HEK293 (cell line): ENCODE results near the gene KRT17.

Experiments
- ELK4 ChIP-seq: IDR thresholded peaks from 2 replicates; pipeline ENCODE4 v1.6.1; 2011; ENCODE audit warnings: mild to moderate bottlenecking, low read depth, low read length, borderline replicate concordance
- GFI1B ChIP-seq: fragments of 450-650 bp; formaldehyde crosslinking; IDR thresholded peaks from 2 replicates; pipeline ENCODE4 v1.5.1; 2016; ENCODE audit warnings: missing biosample characterization, missing genetic modification characterization
- HOXD13 ChIP-seq: sonication (generic); formaldehyde crosslinking; IDR thresholded peaks from 2 replicates; pipeline ENCODE4 v1.8.0; 2022; ENCODE audit warnings: missing genetic modification reagents, borderline replicate concordance
- KLF1 ChIP-seq: fragments of 450-650 bp; formaldehyde crosslinking; IDR thresholded peaks from 2 replicates; pipeline ENCODE4 v1.5.1; 2016; ENCODE audit warnings: missing biosample characterization, missing genetic modification characterization
- KLF8 ChIP-seq: fragments of 450-650 bp; formaldehyde crosslinking; IDR thresholded peaks from 2 replicates; pipeline ENCODE4 v1.5.1; 2016; ENCODE audit warnings: missing biosample characterization, missing genetic modification characterization
- PATZ1 ChIP-seq: fragments of 450-650 bp; formaldehyde crosslinking; IDR thresholded peaks from 2 replicates; pipeline ENCODE4 v1.5.1; 2016; ENCODE audit warnings: missing biosample characterization, missing genetic modification characterization
- TCF7L2 ChIP-seq: IDR thresholded peaks from 2 replicates; pipeline ENCODE4 v1.6.1; 2011; ENCODE audit warnings: low read depth, mild to moderate bottlenecking, inconsistent platforms, low read length, moderate library complexity, borderline replicate concordance
- TRIM28 ChIP-seq: IDR thresholded peaks from 2 replicates; pipeline ENCODE4 v1.6.1; 2011; ENCODE audit warnings: low read length, control low read depth, borderline replicate concordance
- YY1 ChIP-seq: fragments of 450-650 bp; formaldehyde crosslinking; IDR thresholded peaks from 2 replicates; pipeline ENCODE4 v1.5.1; 2018; ENCODE audit warnings: missing biosample characterization, missing genetic modification characterization
- ZBTB17 ChIP-seq: fragments of 450-650 bp; formaldehyde crosslinking; IDR thresholded peaks from 2 replicates; pipeline ENCODE4 v1.5.1; 2016; ENCODE audit warnings: missing biosample characterization, missing genetic modification characterization
- ZEB2 ChIP-seq: fragments of 450-650 bp; formaldehyde crosslinking; IDR thresholded peaks from 2 replicates; pipeline ENCODE4 v1.5.1; 2016; ENCODE audit warnings: missing biosample characterization, missing genetic modification characterization
- ZNF202 ChIP-seq: fragments of 450-650 bp; formaldehyde crosslinking; IDR thresholded peaks from 2 replicates; pipeline ENCODE4 v1.5.1; 2016; ENCODE audit warnings: missing biosample characterization, missing genetic modification characterization, borderline replicate concordance
- ZNF239 ChIP-seq: fragments of 450-650 bp; formaldehyde crosslinking; IDR thresholded peaks from 2 replicates; pipeline ENCODE4 v1.5.1; 2016; ENCODE audit warnings: missing biosample characterization, missing genetic modification characterization
- ZNF266 ChIP-seq: fragments of 450-650 bp; formaldehyde crosslinking; IDR thresholded peaks from 2 replicates; pipeline ENCODE4 v1.5.1; 2016; ENCODE audit warnings: missing biosample characterization, missing genetic modification characterization, low read depth
- ZNF274 ChIP-seq, 2 experiments: fragments of 200-500 bp in 1 of 2; fragments of 450-650 bp in 1 of 2; sonication (Bioruptor generic) in 1 of 2; formaldehyde crosslinking in 1 of 2; IDR thresholded peaks; 2 replicates each; pipeline versions ENCODE4 v1.5.1 to v1.6.1; 2014 to 2016; ENCODE audit warnings: borderline replicate concordance in 1 of 2, inconsistent platforms in 1 of 2, low read length in 1 of 2, missing biosample characterization in 1 of 2, missing genetic modification characterization in 1 of 2
- ZNF311 ChIP-seq: fragments of 450-650 bp; formaldehyde crosslinking; IDR thresholded peaks from 2 replicates; pipeline ENCODE4 v1.5.1; 2017; ENCODE audit warnings: missing biosample characterization, missing genetic modification characterization, borderline replicate concordance
- ZNF335 ChIP-seq: fragments of 450-650 bp; formaldehyde crosslinking; conservative IDR thresholded peaks from 2 replicates; pipeline ENCODE4 v1.5.1; 2016; ENCODE audit warnings: missing biosample characterization, missing genetic modification characterization
- ZNF398 ChIP-seq: fragments of 450-650 bp; formaldehyde crosslinking; IDR thresholded peaks from 2 replicates; pipeline ENCODE4 v1.5.1; 2017; ENCODE audit warnings: missing biosample characterization, missing genetic modification characterization
- ZNF423 ChIP-seq: fragments of 450-650 bp; formaldehyde crosslinking; IDR thresholded peaks from 2 replicates; pipeline ENCODE4 v1.5.1; 2016; ENCODE audit warnings: missing biosample characterization, missing genetic modification characterization
- ZNF596 ChIP-seq: fragments of 450-650 bp; IDR thresholded peaks from 2 replicates; pipeline ENCODE4 v1.5.0; 2018; ENCODE audit warnings: missing biosample characterization, mild to moderate bottlenecking, missing genetic modification characterization, moderate library complexity
- ZSCAN30 ChIP-seq: fragments of 450-650 bp; IDR thresholded peaks from 2 replicates; pipeline ENCODE4 v1.5.1; 2018; ENCODE audit warnings: missing biosample characterization, mild to moderate bottlenecking, missing genetic modification characterization, moderate library complexity
- ZXDB ChIP-seq: fragments of 450-650 bp; formaldehyde crosslinking; IDR thresholded peaks from 2 replicates; pipeline ENCODE4 v1.5.1; 2016; ENCODE audit warnings: missing biosample characterization, missing genetic modification characterization
- TF ChIP-seq, protein P1 (sequence below): fragments of 450-650 bp; formaldehyde crosslinking; IDR thresholded peaks from 2 replicates; pipeline ENCODE4 v1.5.1; 2016; ENCODE audit warnings: missing biosample characterization, missing genetic modification characterization, borderline replicate concordance
- TF ChIP-seq, protein P2 (sequence below): fragments of 450-650 bp; formaldehyde crosslinking; IDR thresholded peaks from 2 replicates; pipeline ENCODE4 v1.5.1; 2017; ENCODE audit warnings: missing biosample characterization, missing genetic modification characterization
- TF ChIP-seq, protein P3 (sequence below): sonication (generic); formaldehyde crosslinking; IDR thresholded peaks from 2 replicates; pipeline ENCODE4 v1.8.1; 2022; ENCODE audit warnings: mild to moderate bottlenecking, moderate library complexity, missing genetic modification reagents
- TF ChIP-seq, protein P4 (sequence below): fragments of 450-650 bp; formaldehyde crosslinking; IDR thresholded peaks from 2 replicates; pipeline ENCODE4 v1.5.1; 2016; ENCODE audit warnings: missing biosample characterization, missing genetic modification characterization, borderline replicate concordance

KRT17 gene

GRCh38 chr17:41624208-41625101, at the start of gene KRT17 (continued):
- TF ChIP-seq ZNF311 (tag by site-specific recombination): no peak
- TF ChIP-seq ZNF266 (tag by site-specific recombination): no peak
- TF ChIP-seq ZNF423 (tag by site-specific recombination): peak; percentile 67; the same call in 1 of the 2 replicates
- TF ChIP-seq ZEB2 (tag by site-specific recombination): 0 out of 2 replicates have a peak, but pooled peaks have one; percentile 19
- no peak for TF ChIP-seq ZSCAN30
- TF ChIP-seq, protein P1, sequence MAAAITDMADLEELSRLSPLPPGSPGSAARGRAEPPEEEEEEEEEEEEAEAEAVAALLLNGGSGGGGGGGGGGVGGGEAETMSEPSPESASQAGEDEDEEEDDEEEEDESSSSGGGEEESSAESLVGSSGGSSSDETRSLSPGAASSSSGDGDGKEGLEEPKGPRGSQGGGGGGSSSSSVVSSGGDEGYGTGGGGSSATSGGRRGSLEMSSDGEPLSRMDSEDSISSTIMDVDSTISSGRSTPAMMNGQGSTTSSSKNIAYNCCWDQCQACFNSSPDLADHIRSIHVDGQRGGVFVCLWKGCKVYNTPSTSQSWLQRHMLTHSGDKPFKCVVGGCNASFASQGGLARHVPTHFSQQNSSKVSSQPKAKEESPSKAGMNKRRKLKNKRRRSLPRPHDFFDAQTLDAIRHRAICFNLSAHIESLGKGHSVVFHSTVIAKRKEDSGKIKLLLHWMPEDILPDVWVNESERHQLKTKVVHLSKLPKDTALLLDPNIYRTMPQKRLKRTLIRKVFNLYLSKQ (tag by site-specific recombination): no peak
- TF ChIP-seq YY1 (tag by site-specific recombination): no peak
- no peak for TF ChIP-seq HOXD13 (CRISPR knock-in tag)
- no peak for TF ChIP-seq ZNF335
- no peak for TF ChIP-seq ZBTB17 (tag by site-specific recombination)
- TF ChIP-seq ZNF398: no peak
- TF ChIP-seq TRIM28: no peak
- no peak for TF ChIP-seq ZNF274 (IDR thresholded peaks at IDR 0.05; ENCODE audit: low read length)
- no peak for TF ChIP-seq ZNF274 (tag by site-specific recombination; IDR thresholded peaks at IDR 0.05; ENCODE audit: borderline replicate concordance)
- TF ChIP-seq PATZ1 (tag by site-specific recombination): peak; percentile 61; the same call in 1 of the 2 replicates
- TF ChIP-seq GFI1B (tag by site-specific recombination): no peak
- TF ChIP-seq, protein P2, sequence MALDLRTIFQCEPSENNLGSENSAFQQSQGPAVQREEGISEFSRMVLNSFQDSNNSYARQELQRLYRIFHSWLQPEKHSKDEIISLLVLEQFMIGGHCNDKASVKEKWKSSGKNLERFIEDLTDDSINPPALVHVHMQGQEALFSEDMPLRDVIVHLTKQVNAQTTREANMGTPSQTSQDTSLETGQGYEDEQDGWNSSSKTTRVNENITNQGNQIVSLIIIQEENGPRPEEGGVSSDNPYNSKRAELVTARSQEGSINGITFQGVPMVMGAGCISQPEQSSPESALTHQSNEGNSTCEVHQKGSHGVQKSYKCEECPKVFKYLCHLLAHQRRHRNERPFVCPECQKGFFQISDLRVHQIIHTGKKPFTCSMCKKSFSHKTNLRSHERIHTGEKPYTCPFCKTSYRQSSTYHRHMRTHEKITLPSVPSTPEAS: no peak
- TF ChIP-seq ZNF202 (tag by site-specific recombination): no peak
- no peak for TF ChIP-seq ZNF596
- TF ChIP-seq KLF1 (tag by site-specific recombination): peak; percentile 49; the same call in 1 of the 2 replicates
- no peak for TF ChIP-seq ELK4
- TF ChIP-seq, protein P3, sequence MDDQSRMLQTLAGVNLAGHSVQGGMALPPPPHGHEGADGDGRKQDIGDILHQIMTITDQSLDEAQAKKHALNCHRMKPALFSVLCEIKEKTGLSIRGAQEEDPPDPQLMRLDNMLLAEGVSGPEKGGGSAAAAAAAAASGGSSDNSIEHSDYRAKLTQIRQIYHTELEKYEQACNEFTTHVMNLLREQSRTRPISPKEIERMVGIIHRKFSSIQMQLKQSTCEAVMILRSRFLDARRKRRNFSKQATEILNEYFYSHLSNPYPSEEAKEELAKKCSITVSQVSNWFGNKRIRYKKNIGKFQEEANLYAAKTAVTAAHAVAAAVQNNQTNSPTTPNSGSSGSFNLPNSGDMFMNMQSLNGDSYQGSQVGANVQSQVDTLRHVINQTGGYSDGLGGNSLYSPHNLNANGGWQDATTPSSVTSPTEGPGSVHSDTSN (CRISPR knock-in tag): no peak
- TF ChIP-seq TCF7L2: no peak
- no peak for TF ChIP-seq ZXDB
- no peak for TF ChIP-seq KLF8 (tag by site-specific recombination)
- TF ChIP-seq, protein P4, sequence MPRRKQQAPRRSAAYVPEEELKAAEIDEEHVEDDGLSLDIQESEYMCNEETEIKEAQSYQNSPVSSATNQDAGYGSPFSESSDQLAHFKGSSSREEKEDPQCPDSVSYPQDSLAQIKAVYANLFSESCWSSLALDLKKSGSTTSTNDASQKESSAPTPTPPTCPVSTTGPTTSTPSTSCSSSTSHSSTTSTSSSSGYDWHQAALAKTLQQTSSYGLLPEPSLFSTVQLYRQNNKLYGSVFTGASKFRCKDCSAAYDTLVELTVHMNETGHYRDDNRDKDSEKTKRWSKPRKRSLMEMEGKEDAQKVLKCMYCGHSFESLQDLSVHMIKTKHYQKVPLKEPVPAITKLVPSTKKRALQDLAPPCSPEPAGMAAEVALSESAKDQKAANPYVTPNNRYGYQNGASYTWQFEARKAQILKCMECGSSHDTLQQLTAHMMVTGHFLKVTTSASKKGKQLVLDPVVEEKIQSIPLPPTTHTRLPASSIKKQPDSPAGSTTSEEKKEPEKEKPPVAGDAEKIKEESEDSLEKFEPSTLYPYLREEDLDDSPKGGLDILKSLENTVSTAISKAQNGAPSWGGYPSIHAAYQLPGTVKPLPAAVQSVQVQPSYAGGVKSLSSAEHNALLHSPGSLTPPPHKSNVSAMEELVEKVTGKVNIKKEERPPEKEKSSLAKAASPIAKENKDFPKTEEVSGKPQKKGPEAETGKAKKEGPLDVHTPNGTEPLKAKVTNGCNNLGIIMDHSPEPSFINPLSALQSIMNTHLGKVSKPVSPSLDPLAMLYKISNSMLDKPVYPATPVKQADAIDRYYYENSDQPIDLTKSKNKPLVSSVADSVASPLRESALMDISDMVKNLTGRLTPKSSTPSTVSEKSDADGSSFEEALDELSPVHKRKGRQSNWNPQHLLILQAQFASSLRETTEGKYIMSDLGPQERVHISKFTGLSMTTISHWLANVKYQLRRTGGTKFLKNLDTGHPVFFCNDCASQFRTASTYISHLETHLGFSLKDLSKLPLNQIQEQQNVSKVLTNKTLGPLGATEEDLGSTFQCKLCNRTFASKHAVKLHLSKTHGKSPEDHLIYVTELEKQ (tag by site-specific recombination): no peak
- no peak for TF ChIP-seq ZNF239
